IMR-90 (cell line): ENCODE data around the gene CDKAL1. TPM values are rescaled to one million over a fixed set of nuclear protein-coding genes. Genes with fewer than 3 reads are reported as not detected.

Experiments
- ATAC-seq: fragments of 200-7000 bp; cut with Tn5 transposase; 2 replicates; pipeline ENCODE4 v1.9.1; 2020; ENCODE audit warnings: low read depth, mild to moderate bottlenecking, moderate library complexity
- BruUV-seq: library from RNA; stranded (reverse); fragments of 400-500 nt; replicated peaks from 2 replicates; lab custom pipeline; 2021; lab: Mats Ljungman, UMichigan
- CTCF ChIA-PET: fragments of 300-600 bp; formaldehyde crosslinking; extraction: SDS; loops from one replicate; lab custom pipeline; 2021; ENCODE audit warnings: antibody characterized with exemption; lab: Yijun Ruan, JAX
- POLR2A ChIA-PET: fragments of 300-600 bp; sonication (Branson Sonifier 250); formaldehyde crosslinking; loops from one replicate; lab custom pipeline; 2022; ENCODE audit warnings: antibody characterized with exemption; ENCODE audit not compliant: unreplicated experiment; lab: Charles Lee
- DNase-seq: peaks from one replicate; pipeline ENCODE4 v3.0.0; 2013
- H2AFZ ChIP-seq: replicated peaks from 2 replicates; pipeline ENCODE3; 2013; ENCODE audit warnings: low read length, mild to moderate bottlenecking; ENCODE audit not compliant: poor library complexity
- H2AK5ac ChIP-seq: 2 replicates; pipeline ENCODE4 v1.6.1; 2013; ENCODE audit warnings: low read depth, low read length, inconsistent platforms
- H2AK9ac ChIP-seq: replicated peaks from 2 replicates; pipeline ENCODE3; 2013; ENCODE audit warnings: mild to moderate bottlenecking, low read depth, low read length, moderate library complexity; ENCODE audit not compliant: poor library complexity
- H2BK120ac ChIP-seq: 2 replicates; pipeline ENCODE4 v1.6.1; 2013; ENCODE audit warnings: low read depth, low read length, inconsistent platforms
- H2BK15ac ChIP-seq: 3 replicates; pipeline ENCODE4 v1.6.1; 2013; ENCODE audit warnings: low read depth, low read length, inconsistent platforms
- H2BK20ac ChIP-seq: 2 replicates; pipeline ENCODE4 v1.6.1; 2013; ENCODE audit warnings: low read depth, mild to moderate bottlenecking, inconsistent platforms, low read length, moderate library complexity
- H2BK5ac ChIP-seq: 2 replicates; pipeline ENCODE4 v1.6.1; 2013; ENCODE audit warnings: mild to moderate bottlenecking, low read depth, low read length, inconsistent platforms; ENCODE audit not compliant: poor library complexity, severe bottlenecking
- H3K14ac ChIP-seq: replicated peaks from 2 replicates; pipeline ENCODE4 v1.6.1; 2013; ENCODE audit warnings: low read depth, low read length, inconsistent platforms
- H3K18ac ChIP-seq: 2 replicates; pipeline ENCODE4 v1.6.1; 2013; ENCODE audit warnings: low read depth, low read length, control low read depth
- H3K23ac ChIP-seq: 2 replicates; pipeline ENCODE4 v1.6.1; 2013; ENCODE audit warnings: low read depth, low read length, inconsistent platforms
- H3K27ac ChIP-seq: 2 replicates; pipeline ENCODE4 v1.5.1; 2013; ENCODE audit warnings: mild to moderate bottlenecking, control low read depth, low read length; ENCODE audit not compliant: insufficient read depth
- H3K27me3 ChIP-seq: 2 replicates; pipeline ENCODE4 v1.6.1; 2013; ENCODE audit warnings: low read length; ENCODE audit not compliant: control insufficient read depth, insufficient read depth
- H3K36me3 ChIP-seq: 2 replicates; pipeline ENCODE4 v1.6.1; 2013; ENCODE audit warnings: low read length, mixed read lengths; ENCODE audit not compliant: control insufficient read depth, insufficient read depth
- H3K4ac ChIP-seq: 2 replicates; pipeline ENCODE4 v1.6.1; 2013; ENCODE audit warnings: low read depth, low read length, inconsistent platforms
- H3K4me1 ChIP-seq: 2 replicates; pipeline ENCODE4 v1.6.1; 2013; ENCODE audit warnings: low read length, mixed read lengths; ENCODE audit not compliant: control insufficient read depth, insufficient read depth
- H3K4me2 ChIP-seq: 2 replicates; pipeline ENCODE4 v1.6.1; 2013; ENCODE audit warnings: low read depth, mild to moderate bottlenecking, control low read depth, low read length, moderate library complexity
- H3K4me3 ChIP-seq: 2 replicates; pipeline ENCODE4 v1.5.1; 2013; ENCODE audit warnings: low read depth, mild to moderate bottlenecking, control low read depth, low read length, moderate library complexity; ENCODE audit not compliant: insufficient read depth
- H3K56ac ChIP-seq: 2 replicates; pipeline ENCODE4 v1.6.1; 2013; ENCODE audit warnings: low read length, inconsistent platforms; ENCODE audit not compliant: insufficient read depth; ENCODE audit errors: extremely low read depth
- H3K79me1 ChIP-seq, 2 experiments: 2 replicates each; pipeline ENCODE4 v1.6.1; 2013; ENCODE audit warnings: low read length in 2 of 2, inconsistent platforms in 1 of 2, low read depth in 1 of 2
- H3K9ac ChIP-seq: 2 replicates; pipeline ENCODE4 v1.6.1; 2013; ENCODE audit warnings: low read depth, low read length, control low read depth
- H3K9me1 ChIP-seq: 2 replicates; pipeline ENCODE4 v1.6.1; 2013; ENCODE audit warnings: low read length, inconsistent platforms; ENCODE audit not compliant: insufficient read depth
- H3K9me3 ChIP-seq: 2 replicates; pipeline ENCODE4 v1.6.1; 2013; ENCODE audit warnings: low read length; ENCODE audit not compliant: control insufficient read depth, insufficient read depth
- H4K20me1 ChIP-seq: 2 replicates; pipeline ENCODE4 v1.6.1; 2013; ENCODE audit warnings: low read length, inconsistent platforms; ENCODE audit not compliant: insufficient read depth
- H4K5ac ChIP-seq: 2 replicates; pipeline ENCODE4 v1.6.1; 2013; ENCODE audit warnings: mild to moderate bottlenecking, low read depth, low read length, control low read depth
- H4K8ac ChIP-seq, 2 experiments: 2 replicates each; pipeline ENCODE4 v1.6.1; 2013; ENCODE audit warnings: low read depth in 2 of 2, low read length in 2 of 2, control low read depth in 1 of 2, inconsistent platforms in 1 of 2
- H4K91ac ChIP-seq: 2 replicates; pipeline ENCODE4 v1.6.1; 2013; ENCODE audit warnings: low read depth, low read length, inconsistent platforms; ENCODE audit not compliant: insufficient read depth
- USF2 ChIP-seq: fragments of 150-350 bp; IDR thresholded peaks from 2 replicates; pipeline ENCODE4 v1.6.1; 2017; ENCODE audit warnings: mild to moderate bottlenecking, antibody characterized with exemption, low read length, low read depth
- WGBS, 2 experiments: methylation state at CpG; one replicate each; pipeline versions ENCODE4 v1.1.5 to v1.1.7; 2013; ENCODE audit warnings: missing lambda C conversion rate in 2 of 2; ENCODE audit not compliant: insufficient read length in 1 of 2; ENCODE audit errors: extremely low coverage in 2 of 2; 5-methylcytosine and 5-hydroxymethylcytosine counted together
- dilution Hi-C: fragments of 300-500 bp; cut with HindIII; formaldehyde crosslinking; loops from one replicate; pipeline ENCODE4 v1.14.3; 2018; ENCODE audit warnings: low sequenced_read_pairs; ENCODE audit not compliant: unreplicated experiment
- in situ Hi-C: fragments of 300-500 bp; cut with MboI; formaldehyde crosslinking; loops from 3 replicates; pipeline ENCODE4 v1.14.3; 2019; ENCODE audit warnings: low sequenced_read_pairs, inconsistent platforms, mixed read lengths
- intact Hi-C: fragments of 100-400 bp; cut with micrococcal nuclease; formaldehyde crosslinking; loops from 2 replicates; pipeline ENCODE4 v1.10.0; 2022
- polyA plus RNA-seq, 3 experiments: library from polyadenylated mRNA; depleted of rRNA; stranded (reverse); fragments of >200 nt; gene quantifications; 2 replicates each; pipeline ENCODE4 v1.2.3, GENCODE V29; 2012; ENCODE audit warnings: low replicate concordance in 1 of 3
- total RNA-seq: library from RNA; depleted of rRNA; stranded (reverse); fragments of >200 nt; gene quantifications from 2 replicates; pipeline ENCODE4 v1.2.3, GENCODE V29; 2012

Gene CDKAL1
- total and polyA plus RNA-seq, 2 of the 4 experiments (the other 2 are of a cell fraction): 3.7 to 13.1 TPM

- Histone ChIP-seq H3K4ac (peak overlapping the region; percentile 22; the same call in 1 of the 2 replicates), H3K18ac (no peak overlapping the region), H3K79me1 (0 out of 4 replicates have a peak, but pooled peaks cover 0 to 3% of the 10 kb centered on the region in 2 experiments), H4K8ac (no peak overlapping the region), H3K9me3 (peaks cover 5% of the 10 kb centered on the region; the same call in 1 of the 2 replicates), H3K56ac (no peak overlapping the region), H2AK5ac (no peak overlapping the region), H3K14ac (no peak overlapping the region), H2BK15ac (no peak overlapping the region), H3K23ac (no peak overlapping the region), H3K36me3 (no peaks in the 10 kb centered on the region), H3K4me3 (no peak overlapping the region), H2AFZ (no peak overlapping the region), H2BK120ac (no peak overlapping the region), H3K4me2 (no peak overlapping the region), H3K27me3 (no peaks in the 10 kb centered on the region), H4K20me1 (no peaks in the 10 kb centered on the region), H4K91ac (no peak overlapping the region), H3K9me1 (0 out of 2 replicates have a peak, but pooled peaks cover 3% of the 10 kb centered on the region), H3K9ac (no peak overlapping the region), H2BK5ac (no peak overlapping the region), H2AK9ac (no peak overlapping the region), H4K5ac (no peak overlapping the region), H3K4me1 (peaks cover 2% of the 10 kb centered on the region; the same call in 1 of the 2 replicates), H3K27ac (no peak overlapping the region), H2BK20ac (no peak overlapping the region)
- CTCF ChIA-PET: no interaction called here
- BruUV-seq: no TSS peak
- dilution Hi-C loops (no loop called here), in situ Hi-C loops (no loop called here), intact Hi-C loops (loop anchor here (10.0 kb wide), 1 partner anchor 1117 kb away; no protein-coding TSS in a partner anchor)
- no CpG with 5 or more reads among the region's 2 CpGs for WGBS, 2 experiments
- no peak for ATAC-seq
- no peak for DNase-seq
- POLR2A ChIA-PET: no interaction called here
- no peak for TF ChIP-seq USF2
Observed at GRCh38 chr6:21027507-21027906, 493.2 kb downstream of the CDKAL1 start.
